GM12891 (cell line): ENCODE results near the gene HP1BP3.
A peak's percentile ranks its signal among the peaks of the same experiment; 100 is the strongest.

ENCODE experiments used
- DNase-seq: peaks from one replicate; pipeline ENCODE4 v3.0.0; 2011; ENCODE audit warnings: low spot score; ENCODE audit not compliant: insufficient read length
- FAIRE-seq: peaks from 2 replicates; lab custom pipeline; 2011; peaks lifted over from hg19 to GRCh38; lab: Jason Lieb, UNC
- PAX5 ChIP-seq: IDR thresholded peaks from 2 replicates; pipeline ENCODE4 v1.6.1; 2011; ENCODE audit warnings: low read length, moderate library complexity, mild to moderate bottlenecking; ENCODE audit not compliant: insufficient read depth, severe bottlenecking
- POLR2A ChIP-seq: IDR thresholded peaks from 2 replicates; pipeline ENCODE4 v1.6.1; 2011; ENCODE audit warnings: low read depth, low read length, control low read depth
- POLR2AphosphoS5 ChIP-seq: IDR thresholded peaks from 2 replicates; pipeline ENCODE4 v1.6.1; 2011; ENCODE audit warnings: low read depth, low read length, control low read depth
- POU2F2 ChIP-seq: IDR thresholded peaks from 2 replicates; pipeline ENCODE4 v1.6.1; 2011; ENCODE audit warnings: low read depth, mild to moderate bottlenecking, control low read depth, low read length, moderate library complexity
- SPI1 ChIP-seq: IDR thresholded peaks from 2 replicates; pipeline ENCODE4 v1.6.1; 2011; ENCODE audit warnings: low read depth, low read length, control low read depth
- TAF1 ChIP-seq: IDR thresholded peaks from 2 replicates; pipeline ENCODE4 v1.6.1; 2011; ENCODE audit warnings: low read depth, low read length, control low read depth

Gene HP1BP3

GRCh38 chr1:20696397-20697333 is 90.4 kb downstream of the HP1BP3 start:
- FAIRE-seq (peak; percentile 93), DNase-seq (peak; percentile 97)

GRCh38 chr1:20695515-20695914 is 91.6 kb downstream of the HP1BP3 start:
- TF ChIP-seq POU2F2 (no peak), PAX5 (no peak)
- no peak for FAIRE-seq
- no peak for DNase-seq

More at GRCh38 chr1:20696397-20697333, 90.4 kb downstream of the HP1BP3 start:
- TF ChIP-seq POLR2A (no peak), TAF1 (no peak), PAX5 (no peak), POU2F2 (no peak), SPI1 (no peak)

- no peak for DNase-seq
- no peak for FAIRE-seq
- TF ChIP-seq POLR2A, result no peak
- no peak for TF ChIP-seq PAX5
- no peak for TF ChIP-seq TAF1
- TF ChIP-seq POLR2AphosphoS5, result no peak
- TF ChIP-seq POU2F2, result no peak
- TF ChIP-seq SPI1, result no peak
Measured at GRCh38 chr1:20693623-20694022, 93.5 kb downstream of the HP1BP3 start.
